ENCODE data around the gene DDX51.

- TF ChIP-seq MXI1 (IDR thresholded peaks at IDR 0.05; ENCODE audit: borderline replicate concordance, low read depth, low read length) (no peak), CTCF (conservative IDR thresholded peaks at IDR 0.05; ENCODE audit: low read depth, low read length) (no peak), RCOR1 (IDR thresholded peaks at IDR 0.05; ENCODE audit: insufficient replicate concordance, low read length) (no peak), POLR2A (IDR thresholded peaks at IDR 0.05; ENCODE audit: low read depth, low read length) (no peak), MAZ (IDR thresholded peaks at IDR 0.05; ENCODE audit: borderline replicate concordance, low read depth, low read length) (no peak)
These were observed 15.1 kb downstream of the DDX51 start for GRCh38 chr12:132129007-132129406.
